HG03196 (cell line): ENCODE results near the gene CASQ1.

ENCODE experiments used
- ATAC-seq: cut with Tn5 transposase; IDR thresholded peaks from one replicate; pipeline ENCODE4 v1.9.1; 2021; ENCODE audit not compliant: unreplicated experiment

The CASQ1 gene

DNA sequence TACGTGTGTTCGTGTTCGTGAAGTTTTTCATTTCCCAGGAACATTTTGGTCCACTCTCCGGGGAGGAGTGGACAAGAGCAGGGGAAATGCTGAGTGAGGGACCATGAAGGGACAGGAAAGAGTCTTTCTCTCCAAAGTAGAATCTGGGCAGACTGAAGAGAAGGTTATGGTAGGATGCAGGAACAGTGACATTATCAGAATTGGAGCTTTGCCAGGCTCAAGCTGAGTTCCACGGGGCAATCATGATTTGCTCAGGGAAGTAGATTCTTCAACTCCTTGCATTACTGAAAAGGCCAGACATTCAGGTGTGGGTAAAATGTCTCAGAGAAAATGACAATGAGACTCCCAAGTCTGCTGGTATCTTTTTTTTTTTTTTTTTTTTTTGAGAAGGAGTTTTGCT lies 22.4 kb upstream of the CASQ1 start:
- no peak for ATAC-seq

- no peak for ATAC-seq
Observed at GRCh38 chr1:160168609-160169369, 21.6 kb upstream of the CASQ1 start.

DNA sequence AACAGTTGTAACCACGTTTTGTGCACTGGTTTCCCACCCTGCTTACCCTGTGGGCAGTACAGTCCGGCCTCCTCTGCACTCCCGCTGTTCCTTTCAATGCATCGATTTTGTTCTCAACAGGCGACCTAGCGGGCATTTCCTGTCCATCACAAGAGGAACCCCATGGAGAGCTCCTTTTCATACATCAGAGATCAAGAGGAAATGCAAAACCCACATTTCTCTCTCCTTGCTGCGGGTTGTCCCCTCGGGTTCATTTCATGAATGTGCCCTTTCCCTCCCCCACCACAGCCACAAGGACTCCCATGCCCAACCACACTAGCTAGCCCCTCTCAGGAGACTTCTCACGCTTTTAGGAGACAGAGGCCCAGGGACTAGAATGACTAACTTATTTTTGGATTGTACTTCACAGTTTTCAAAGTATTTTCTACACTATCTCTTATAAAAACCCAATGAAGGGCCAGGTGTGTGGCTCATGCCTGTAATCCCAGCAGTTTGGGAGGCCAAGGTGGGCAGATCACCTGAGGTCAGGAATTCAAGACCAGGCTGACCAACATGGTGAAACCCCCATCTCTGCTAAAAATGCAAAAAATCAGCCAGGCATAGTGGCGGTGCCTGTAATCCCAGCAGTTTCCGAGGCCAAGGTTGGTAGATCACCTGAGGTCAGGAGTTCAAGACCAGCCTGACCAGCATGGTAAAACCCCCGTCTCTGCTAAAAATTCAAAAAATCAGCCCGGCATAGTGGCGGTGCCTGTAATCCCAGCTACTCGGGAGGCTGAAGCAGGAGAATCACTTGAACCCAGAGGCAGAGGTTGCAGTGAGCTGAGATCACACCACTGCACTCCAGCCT lies 20.6 kb upstream of the CASQ1 start:
- peak; percentile 76 for ATAC-seq

DNA sequence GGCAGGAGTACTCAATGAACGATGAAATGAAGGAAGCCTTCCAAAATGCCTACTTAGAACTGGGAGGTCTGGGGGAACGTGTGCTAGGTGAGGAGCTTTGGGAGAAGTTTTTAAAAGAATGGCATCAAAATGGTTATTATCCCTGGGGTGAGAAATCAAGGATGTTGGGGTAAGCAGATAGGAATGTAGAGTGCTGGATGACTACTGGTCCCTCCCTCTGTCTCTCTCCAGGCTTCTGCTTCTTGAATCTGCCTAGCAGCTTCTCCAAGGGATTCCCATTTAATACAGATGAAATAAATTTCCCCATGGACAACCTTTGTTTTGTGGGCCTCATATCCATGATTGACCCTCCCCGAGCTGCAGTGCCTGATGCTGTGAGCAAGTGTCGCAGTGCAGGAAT lies 19.0 kb upstream of the CASQ1 start:
- no peak for ATAC-seq

GRCh38 chr1:160171980-160172379 lies 18.4 kb upstream of the CASQ1 start:
- ATAC-seq = no peak

DNA sequence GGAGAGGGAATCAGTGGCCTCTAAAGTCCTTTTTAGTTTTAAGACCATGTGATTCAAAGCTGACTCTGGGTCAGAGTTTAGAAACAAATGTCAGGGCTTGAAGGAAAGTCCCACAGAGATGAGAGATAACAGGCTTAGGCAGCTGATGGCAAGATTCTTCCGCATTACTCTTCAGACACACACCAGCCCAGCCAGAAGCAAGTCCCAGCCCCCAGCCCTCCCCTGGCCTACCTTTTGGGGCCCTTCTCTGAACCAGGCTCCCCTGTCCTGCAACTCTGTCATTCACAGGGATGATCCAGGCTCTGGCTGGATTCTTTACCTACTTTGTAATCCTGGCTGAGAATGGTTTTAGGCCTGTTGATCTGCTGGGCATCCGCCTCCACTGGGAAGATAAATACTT lies 13.1 kb upstream of the CASQ1 start:
- no peak for ATAC-seq

- no peak for ATAC-seq
Observed at GRCh38 chr1:160177667-160178066, 12.7 kb upstream of the CASQ1 start.

DNA sequence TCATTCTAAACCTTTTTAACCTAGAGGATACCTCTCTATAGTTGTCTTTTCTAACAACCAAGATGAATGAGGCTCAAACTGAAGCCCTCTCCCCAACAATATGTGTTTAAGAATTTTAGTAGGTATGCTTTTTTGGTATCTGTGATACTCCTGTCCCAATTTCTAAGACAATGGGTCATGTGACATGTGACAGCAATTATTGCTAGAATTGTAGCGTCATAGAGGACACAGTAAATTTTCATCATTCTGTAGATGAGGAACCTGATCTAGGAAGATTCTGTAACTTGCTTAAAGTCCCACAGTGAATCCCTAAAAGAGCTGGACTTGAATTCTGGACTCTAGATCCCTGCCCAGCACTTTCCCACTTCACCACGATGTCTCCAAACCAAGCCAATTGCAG lies 11.6 kb upstream of the CASQ1 start:
- no peak for ATAC-seq

GRCh38 chr1:160179336-160179735 lies 11.0 kb upstream of the CASQ1 start:
- ATAC-seq = no peak

DNA sequence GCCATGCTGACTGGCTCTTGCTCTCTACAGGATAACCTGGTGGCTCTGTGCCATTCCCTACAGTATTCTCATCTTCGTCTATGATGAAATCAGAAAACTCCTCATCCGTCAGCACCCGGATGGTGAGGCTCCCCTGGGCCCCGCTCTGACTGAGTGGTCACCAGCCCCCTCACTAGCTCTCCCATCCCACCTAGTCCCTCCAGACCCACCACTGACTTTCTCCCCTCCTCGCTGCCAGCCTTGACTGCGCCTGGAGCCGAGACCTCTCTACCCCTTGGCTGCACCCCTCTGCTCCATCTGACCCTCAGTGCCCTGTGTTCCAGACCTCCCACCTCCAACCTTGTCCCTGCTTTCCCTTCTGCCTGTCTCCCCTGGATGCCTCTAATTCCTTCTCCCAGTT lies 4.1 kb upstream of the CASQ1 start:
- ATAC-seq = no peak

DNA sequence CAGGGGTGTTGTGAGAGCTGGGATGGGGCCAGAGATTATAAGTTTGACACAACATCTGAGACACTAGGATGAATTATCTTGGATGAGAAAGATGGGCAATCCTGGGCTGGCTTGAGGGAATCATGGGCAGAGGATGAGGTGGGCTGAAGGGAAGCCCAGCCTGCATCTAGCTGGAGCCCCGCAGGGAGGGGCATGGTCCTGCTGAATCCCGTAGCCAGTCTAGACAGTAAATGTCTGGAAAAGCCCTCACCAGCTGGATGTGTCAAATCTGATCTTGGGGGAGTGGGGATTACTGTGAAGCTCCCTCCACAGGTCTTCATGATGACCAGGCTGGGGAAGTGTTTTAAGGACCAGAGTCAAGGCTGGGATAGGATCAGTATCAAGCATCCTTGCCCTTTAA lies 3.6 kb upstream of the CASQ1 start:
- no peak for ATAC-seq

DNA sequence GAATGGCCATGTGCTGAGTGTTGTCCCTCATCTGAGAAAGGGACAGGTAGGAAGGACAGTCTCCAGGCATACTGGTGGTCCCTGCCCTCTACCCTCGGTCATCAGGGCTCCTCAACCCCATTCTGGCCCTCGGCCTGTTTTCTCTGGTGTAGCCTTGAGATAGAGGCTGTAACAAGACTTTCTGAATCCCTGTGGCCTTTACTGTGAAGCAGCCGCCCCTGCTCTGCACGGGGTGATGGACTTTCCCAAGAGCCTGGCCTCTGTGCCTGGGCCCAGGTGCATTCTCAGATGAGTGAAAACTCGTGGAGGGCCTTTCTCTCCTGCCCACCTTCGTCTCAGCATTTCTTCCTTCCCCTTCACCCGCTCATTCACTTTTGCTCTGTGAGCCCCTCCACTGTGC lies 3.0 kb upstream of the CASQ1 start:
- ATAC-seq = no peak

DNA sequence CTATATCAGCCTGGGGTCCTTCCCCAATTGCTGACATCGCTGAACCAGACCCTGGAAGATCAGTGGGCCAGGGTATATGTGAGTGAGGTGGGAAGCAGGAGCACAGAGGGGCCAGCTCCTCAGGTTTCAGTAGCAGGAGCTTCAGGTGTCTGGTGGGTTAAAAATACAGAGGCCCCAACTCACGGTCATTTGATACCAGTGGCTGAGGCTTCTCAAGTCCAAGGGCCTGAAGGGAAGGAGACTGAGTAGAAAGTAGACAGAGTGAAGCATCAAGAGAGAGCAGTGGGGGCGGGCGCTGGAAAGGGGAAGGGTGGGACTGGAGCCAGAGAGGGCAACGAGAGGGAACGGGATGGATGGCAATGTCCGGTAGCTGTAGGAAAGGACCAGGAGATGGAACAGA lies 2.0 kb upstream of the CASQ1 start:
- no peak for ATAC-seq

GRCh38 chr1:160191756-160192155 lies 1.4 kb downstream of the CASQ1 start:
- no peak for ATAC-seq

GRCh38 chr1:160192234-160192633 lies 1.9 kb downstream of the CASQ1 start:
- no peak for ATAC-seq

- no peak for ATAC-seq
Observed at GRCh38 chr1:160193091-160193819, 2.9 kb downstream of the CASQ1 start.

GRCh38 chr1:160193832-160194736 lies 3.7 kb downstream of the CASQ1 start:
- ATAC-seq = no peak

DNA sequence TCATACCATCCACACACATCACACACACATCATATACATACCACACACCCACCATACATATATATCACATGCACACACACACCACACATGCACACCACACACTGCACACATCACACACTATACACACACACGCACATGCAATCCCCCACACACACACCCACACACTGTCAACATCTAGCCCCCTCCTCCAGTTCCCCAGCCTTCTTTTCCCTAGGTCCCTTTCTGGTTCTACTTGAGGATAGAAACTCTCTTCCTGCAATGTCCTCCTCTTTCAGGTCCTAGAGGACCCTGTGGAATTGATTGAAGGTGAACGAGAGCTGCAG lies 4.3 kb downstream of the CASQ1 start:
- no peak for ATAC-seq

DNA sequence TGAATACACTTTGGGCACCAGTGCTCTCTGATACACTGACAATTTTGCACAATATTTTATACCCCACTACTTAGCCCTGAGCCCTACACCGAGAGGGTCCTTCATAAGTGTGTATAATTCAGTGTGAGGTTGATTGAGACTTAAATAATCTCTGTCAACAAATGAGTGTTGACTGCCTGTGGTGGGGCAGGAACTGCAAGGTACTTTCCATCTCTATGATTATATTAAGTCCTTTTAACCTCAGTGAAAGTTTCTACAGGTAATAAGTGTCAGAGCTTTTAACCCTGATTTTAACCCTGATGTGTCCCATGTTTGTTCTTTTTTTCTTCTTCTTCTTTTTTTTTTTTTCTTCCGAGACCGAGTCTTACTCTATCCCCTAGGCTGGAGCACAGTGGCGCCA lies 5.8 kb downstream of the CASQ1 start:
- ATAC-seq = no peak

DNA sequence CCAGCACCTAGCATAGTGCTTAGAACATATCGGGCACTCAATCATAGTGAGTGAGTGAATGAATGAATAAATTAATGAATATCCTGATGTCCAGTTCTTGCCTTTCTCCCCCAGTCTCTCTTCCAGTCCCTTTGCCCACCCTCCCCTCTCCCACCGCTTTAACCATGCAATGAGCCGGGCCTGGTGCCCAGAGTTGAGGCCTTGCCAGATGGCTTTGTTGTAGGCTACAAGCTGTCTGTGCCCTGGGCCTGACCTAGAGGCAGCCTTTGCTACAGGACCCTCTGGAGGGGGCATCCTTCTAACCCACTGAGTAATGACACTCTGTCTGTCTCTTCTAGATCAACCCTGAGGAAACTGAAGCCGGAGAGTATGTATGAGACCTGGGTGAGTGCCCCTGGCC lies 6.9 kb downstream of the CASQ1 start:
- ATAC-seq = no peak

DNA sequence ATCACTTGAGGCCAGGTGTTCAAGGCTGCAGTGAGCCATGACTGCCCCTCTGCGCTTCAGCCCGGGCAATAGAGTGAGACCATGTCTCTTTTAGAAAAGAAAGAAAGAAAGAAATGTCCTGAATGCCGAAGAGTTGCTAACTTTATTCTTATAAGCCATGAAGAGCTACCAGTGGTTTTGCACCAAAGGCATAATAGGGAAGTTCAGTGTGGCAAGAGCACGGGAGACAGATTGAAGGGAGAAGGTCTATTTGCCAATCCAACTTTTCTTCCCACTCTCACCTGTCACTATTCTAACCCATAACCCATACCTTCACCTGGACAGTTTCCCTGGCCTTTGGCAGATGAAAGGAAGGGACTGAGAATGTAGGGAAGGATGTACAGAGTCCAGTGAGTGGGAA lies 10.4 kb downstream of the CASQ1 start:
- no peak for ATAC-seq
